HG03575 (cell line): ENCODE measurements around the gene ADAM10.
A peak's percentile ranks its signal among the peaks of the same experiment; 100 is the strongest.
"Not testable (repeated sequence)": the region's sequence is repeated elsewhere in the genome, so short reads cannot be mapped to it uniquely, and the experiment has no call there.

Source experiments
- ATAC-seq: cut with Tn5 transposase; IDR thresholded peaks from one replicate; pipeline ENCODE4 v1.9.1; 2021; ENCODE audit not compliant: unreplicated experiment, insufficient number of reproducible peaks, low FRiP score; ENCODE audit errors: extremely low read depth

ADAM10 gene, protein sequence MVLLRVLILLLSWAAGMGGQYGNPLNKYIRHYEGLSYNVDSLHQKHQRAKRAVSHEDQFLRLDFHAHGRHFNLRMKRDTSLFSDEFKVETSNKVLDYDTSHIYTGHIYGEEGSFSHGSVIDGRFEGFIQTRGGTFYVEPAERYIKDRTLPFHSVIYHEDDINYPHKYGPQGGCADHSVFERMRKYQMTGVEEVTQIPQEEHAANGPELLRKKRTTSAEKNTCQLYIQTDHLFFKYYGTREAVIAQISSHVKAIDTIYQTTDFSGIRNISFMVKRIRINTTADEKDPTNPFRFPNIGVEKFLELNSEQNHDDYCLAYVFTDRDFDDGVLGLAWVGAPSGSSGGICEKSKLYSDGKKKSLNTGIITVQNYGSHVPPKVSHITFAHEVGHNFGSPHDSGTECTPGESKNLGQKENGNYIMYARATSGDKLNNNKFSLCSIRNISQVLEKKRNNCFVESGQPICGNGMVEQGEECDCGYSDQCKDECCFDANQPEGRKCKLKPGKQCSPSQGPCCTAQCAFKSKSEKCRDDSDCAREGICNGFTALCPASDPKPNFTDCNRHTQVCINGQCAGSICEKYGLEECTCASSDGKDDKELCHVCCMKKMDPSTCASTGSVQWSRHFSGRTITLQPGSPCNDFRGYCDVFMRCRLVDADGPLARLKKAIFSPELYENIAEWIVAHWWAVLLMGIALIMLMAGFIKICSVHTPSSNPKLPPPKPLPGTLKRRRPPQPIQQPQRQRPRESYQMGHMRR

DNA sequence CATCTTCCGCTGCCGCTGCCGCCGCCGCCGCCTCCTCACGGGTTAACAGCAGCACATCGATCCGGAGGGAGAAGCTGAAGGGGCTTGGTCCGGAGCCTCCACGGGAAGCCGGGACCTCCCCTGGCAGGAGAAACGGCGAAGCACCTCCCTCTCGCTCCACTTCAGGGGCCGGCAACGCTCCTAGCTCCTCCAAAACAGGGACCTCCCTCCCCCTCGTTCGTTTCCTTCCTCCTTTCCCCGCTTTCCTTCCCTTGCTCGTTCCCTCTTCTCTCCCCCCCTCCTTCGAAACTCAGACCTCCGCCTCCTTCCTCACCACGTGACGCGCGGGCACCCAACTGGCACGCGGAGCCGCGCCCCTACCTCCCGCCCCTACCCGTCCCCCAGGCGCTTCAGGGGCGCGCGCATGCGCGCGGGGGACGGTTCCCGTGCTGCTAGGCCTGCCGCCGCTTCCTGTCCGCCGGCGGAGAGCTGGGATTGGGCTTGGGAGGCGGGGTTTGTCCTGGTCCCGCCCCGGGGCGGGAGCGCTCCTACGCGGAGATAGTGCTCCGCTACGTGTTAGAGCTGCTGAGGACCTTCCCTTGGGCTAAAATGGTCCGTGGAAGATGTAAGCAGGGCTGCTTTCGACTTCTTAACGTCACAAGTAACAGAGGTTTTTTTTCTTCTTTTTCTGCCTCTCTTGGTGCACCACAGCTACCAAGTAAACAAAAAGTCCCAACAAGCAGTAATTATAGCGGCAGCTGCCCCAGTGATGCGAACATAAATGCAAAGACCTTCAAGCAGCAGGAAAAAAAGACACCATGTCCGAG lies at the start of gene ADAM10:
Gene ADAM10, minus strand, starts transcription at position 176 of the 806 bp plus-strand sequence. Its CDS starts 173 bp downstream, at position 3.
- ATAC-seq, result no peak

DNA sequence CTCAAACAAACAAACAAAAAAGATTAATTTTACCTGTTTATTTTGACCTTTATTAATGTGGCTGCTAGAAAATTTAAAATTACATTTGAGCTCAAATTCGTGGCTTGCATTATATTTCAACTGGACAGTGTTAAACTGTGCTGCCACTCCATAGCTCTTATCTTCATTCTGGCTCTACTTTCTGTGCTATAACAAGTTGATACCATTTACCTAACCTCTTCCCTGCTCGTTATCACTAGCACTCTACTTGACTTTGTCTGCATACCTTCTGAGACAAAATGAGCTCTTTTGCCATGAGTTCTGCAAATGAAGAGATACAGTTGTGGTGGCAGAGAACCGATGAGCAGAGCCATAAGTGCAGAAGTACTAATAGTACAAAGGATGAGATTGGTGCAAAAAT lies 48.0 kb upstream of the ADAM10 start:
- no peak for ATAC-seq

DNA sequence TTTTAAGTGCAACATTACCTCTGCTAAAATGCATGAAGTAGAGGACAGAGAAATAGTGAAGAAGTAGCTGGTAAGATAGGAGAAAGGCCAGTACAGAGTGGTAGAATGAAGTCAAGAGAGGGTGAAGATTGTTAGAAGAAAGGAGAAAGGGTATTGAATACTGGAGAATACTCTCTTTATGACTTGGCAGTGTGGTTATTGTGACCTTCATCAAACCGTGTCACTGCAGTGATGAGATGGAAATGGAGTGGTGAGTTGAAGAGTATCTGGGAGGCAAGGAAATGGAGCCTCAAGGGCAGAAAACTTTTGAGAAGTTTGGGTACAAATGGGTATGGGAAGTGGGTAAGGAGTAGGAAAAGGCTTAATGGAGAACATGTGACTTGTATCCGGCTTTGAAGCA lies 46.3 kb upstream of the ADAM10 start:
- ATAC-seq, result no peak

DNA sequence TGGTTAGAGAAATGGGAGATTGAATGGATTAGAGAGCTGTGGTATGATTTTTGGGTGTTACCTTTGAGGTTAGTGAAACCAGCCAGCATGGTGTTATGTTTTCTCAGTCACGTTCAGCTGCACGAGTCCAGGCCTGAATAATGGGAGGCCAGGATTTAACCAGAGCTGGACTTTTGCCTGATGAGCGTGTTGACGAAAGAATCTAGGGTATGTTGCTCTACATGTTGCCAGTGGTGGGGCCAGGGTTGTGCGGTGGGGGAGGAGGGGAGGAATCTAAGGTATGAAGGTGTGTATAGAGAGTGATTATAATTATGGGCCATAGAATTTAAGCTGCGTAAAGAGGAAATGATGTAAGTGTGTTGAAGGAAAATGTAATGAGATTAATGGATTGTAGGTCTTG lies 44.4 kb upstream of the ADAM10 start:
- ATAC-seq, result no peak

DNA sequence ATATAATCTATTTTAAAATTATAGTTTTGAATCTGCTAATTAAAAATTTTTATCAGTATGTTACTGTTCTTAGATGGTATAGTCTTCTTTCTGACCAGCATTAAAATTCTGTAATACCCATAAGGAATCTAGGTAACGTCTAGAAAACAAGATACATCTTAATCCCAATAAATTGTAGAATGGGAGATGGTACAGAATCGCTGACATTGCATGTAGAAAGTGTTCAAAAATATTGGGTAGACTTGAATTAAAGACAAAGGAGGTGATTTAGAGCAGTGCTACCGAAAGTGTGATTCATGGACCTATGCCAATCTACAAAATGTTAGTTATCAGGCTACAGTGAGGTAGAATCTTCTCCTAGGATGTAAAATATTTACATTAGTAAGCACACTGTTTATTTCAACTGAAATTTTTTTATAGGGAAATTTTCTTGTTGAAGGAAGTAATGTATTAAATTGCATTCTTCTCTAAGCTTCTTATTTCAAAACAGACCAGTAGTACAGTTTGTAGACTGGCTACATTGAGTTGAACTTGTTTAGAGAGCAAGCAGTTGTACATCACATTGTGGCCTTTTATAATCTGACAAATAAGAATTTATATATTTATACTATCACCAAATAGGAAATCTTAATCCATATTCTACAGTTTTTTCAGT lies 38.7 kb upstream of the ADAM10 start:
- no peak for ATAC-seq

DNA sequence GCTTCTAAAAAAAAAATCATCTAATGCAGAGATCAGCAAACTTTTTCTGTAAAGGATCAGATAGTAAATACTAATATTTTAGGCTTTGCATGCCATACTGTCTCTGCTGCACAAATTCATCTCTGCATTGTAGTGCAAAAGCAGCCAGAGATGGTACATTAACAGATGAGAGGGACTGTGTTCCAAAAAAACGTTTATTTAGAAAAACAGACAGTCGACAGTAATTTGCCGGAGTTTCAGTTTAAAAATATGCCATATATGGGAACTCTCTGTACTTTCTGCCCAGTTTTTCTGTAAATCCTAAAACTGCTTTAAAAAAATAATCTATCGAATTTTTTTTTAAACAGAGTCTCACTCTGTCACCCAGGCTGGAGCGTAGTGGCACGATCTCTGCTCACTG lies 35.8 kb upstream of the ADAM10 start:
- no peak for ATAC-seq

DNA sequence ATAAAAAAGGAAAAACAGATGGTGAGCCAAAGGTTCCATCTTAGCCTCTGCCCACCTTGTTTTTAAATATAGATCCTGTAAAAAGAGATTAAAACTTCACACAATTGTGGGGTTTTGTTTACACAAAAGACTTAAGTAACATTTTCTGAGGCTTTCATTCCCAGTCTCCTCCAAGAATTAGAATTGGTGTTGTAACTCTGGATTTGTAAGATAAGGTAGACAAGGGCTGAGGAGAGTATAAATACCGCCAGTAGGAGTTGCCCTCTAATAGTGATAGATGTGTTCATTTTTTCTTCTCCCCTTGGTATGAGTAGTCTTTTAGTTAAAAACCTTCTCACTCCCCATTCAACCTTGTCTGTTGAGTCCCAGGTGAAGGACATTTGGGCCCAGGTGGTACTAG lies 30.0 kb upstream of the ADAM10 start:
- no peak for ATAC-seq

DNA sequence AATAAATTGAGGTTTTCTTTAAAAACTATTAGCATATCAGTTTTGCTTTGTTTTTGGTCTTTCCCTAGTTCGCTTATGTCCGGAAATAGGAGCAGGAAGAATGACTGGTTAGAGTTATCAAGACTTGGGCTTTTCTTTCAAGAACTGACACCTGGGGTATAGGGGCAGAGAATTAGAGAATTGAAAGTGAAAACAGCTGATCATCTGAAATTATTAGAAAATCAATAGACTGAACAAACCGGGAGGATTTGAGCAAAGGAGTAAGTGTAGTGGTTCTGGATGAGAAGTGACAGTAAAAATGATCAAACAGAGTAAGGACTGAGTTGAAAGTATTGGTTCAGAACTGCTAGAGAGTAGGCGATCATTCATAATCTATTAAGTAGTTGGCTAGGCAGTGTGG lies 27.6 kb upstream of the ADAM10 start:
- no peak for ATAC-seq

DNA sequence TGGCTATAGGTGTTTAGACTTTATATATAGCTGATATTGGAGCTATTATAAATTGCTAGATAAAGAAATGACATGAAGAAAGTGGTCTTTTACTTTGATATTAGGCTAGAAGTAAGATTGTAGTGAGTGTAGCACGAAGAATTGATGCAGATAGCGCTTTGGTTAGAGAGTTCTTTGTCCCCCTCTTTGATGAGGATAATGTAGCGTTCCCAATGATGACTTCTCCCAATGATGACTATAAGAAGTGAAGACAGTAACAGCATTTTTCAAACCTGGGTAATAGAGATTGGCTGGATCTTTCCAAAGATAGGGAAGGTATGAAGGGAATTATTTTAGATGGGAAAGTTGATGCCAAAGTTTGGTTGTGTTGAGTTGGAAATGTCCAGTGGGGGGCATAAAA lies 25.9 kb upstream of the ADAM10 start:
- ATAC-seq, result no peak

DNA sequence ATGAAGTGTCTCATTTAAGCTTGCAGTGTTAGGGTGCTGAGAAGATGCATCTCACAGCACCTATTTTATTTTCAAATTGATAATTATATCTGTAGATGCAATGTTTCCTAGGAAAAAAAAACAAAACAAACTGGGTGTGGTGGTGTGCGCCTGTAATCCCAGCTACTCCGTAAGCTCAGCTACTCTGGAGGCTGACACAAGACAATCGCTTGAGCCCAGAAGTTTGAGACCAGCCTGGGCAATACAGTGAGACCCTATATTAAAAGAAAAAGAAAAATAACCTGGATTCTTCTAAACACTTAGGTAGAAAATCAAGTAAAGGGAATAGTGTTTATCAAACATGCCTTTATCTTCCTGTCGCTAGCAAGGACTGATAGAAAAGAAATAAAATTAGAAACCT lies 23.5 kb upstream of the ADAM10 start:
- ATAC-seq, result no peak

DNA sequence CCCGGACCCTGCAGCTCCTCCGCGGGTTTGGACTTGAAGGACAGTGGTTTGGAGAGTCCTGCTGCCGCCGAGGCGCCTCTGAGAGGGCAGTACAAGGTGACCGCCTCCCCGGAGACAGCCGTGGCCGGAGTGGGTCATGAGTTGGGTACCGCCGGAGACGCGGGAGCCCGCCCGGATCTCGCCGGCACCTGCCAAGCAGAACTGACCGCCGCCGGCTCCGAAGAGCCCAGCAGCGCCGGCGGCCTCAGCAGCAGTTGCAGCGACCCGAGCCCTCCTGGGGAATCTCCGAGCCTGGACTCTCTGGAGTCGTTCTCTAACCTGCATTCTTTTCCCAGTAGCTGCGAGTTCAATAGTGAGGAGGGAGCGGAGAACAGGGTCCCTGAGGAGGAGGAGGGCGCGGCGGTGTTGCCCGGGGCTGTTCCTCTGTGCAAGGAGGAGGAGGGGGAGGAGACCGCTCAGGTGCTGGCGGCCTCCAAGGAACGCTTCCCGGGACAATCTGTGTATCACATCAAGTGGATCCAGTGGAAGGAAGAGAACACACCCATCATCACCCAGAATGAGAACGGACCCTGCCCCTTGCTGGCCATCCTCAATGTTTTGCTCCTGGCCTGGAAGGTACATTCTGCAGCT lies 22.2 kb upstream of the ADAM10 start:
- ATAC-seq, result no peak

DNA sequence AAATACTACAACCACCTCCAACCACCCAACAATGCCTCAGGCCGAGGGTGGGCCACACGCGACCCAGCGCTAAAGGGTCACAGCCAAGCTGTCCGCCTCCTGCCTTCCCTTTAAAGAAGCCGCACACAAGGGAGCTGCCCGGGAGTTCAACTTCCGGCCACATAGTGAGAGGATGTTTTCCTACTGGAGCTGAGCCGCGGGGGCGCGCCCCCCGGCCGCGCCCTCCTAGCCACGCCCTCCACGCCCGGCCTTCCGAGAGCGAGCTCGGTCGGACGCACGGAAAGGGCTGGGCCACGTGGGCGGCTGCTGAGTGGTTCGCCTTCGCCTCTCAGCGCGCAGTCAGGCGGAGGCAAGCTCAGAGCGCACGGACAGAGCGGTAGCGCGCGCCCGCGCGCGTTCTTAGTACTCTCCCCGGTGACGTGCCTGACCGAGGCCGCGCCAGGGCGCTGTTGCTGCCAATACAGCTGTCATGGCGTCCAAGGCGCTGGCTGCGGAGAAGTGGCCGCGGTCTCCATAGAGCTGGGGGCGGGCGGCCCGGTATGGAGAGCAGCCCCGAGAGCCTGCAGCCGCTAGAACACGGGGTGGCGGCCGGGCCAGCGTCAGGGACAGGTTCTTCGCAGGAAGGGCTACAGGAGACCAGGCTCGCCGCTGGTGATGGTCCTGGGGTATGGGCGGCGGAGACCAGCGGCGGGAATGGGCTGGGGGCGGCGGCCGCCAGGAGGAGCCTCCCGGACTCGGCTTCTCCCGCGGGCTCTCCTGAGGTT lies 21.5 kb upstream of the ADAM10 start, which contains the start of gene MINDY2:
Gene MINDY2, plus strand, starts transcription at position 446 of the 764 bp plus-strand sequence. Its CDS starts 94 bp downstream, at position 540.
- ATAC-seq, result peak; percentile 56

DNA sequence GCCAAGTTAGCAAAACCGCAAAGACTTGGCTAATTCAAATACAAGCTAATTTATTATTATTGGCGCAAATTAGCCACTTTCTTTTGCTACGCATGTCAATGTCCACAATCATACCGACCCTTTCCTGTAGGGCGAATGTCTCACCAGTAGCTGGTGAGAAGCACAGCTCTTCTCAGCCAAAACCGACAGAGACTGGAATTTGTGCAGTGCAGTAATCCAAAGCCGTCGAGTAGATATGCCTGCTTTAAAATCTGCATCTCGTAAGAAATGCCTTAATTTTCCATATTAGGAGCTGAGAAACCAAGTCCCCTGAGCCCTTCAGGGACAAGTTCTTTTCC lies 21.0 kb upstream of the ADAM10 start:
- no peak for ATAC-seq

DNA sequence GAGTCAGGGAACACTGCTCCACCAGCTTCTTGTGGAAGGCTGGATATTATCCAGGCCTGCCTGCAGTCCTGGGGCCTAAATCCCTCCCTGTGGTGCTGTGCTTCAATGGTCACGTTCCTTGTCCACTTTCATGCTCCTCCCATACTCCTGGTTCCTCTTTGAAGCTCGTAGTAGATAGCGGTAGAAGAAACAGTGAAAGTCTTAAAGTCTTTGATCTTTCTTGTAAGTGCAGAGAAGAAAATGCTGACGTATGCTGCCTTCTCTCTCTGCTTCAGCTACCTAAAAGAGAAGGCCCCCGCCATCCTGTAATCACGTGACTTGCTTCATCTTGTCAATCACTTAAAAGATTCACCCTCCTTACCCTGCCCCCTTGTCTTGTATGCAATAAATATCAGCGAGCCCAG lies 19.1 kb upstream of the ADAM10 start:
- ATAC-seq, result not testable (repeated sequence)

DNA sequence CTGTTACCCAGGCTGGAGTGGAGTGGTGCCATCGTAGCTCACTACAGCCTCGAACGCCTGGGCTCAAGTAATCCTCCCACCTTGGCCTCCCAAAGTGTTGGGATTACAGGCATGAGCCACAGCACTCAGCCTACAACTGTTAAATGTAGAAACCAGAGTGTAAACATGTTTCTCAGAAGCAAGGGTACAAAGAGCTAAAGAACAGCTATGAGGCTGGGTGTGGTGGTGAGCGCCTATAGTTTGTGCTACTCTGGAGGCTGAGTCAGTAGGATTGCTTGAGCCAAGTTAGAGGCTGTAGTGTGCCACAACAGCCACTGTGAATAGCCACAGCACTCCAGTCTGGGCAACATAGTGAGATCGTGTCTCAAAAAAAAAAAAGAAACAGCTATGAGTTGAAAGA lies 16.8 kb upstream of the ADAM10 start:
- no peak for ATAC-seq

DNA sequence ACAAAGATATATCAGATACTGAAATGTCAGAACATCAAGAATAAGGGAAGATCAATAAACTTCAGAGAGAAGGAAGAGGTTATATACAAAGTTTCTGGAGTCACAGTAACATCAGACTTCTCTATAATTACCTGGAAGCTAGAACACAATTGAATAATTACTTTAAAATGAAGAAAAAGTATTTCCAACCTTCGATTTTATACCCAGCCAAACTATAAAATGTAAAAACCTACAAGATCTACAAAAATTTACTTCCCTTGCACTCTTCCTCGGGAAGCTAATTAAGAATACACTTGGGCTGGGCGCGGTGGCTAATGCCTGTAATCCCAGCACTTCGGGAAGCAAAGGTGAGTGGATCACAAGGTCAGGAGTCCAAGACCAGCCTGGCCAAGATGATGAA lies 15.0 kb upstream of the ADAM10 start:
- ATAC-seq, result no peak

DNA sequence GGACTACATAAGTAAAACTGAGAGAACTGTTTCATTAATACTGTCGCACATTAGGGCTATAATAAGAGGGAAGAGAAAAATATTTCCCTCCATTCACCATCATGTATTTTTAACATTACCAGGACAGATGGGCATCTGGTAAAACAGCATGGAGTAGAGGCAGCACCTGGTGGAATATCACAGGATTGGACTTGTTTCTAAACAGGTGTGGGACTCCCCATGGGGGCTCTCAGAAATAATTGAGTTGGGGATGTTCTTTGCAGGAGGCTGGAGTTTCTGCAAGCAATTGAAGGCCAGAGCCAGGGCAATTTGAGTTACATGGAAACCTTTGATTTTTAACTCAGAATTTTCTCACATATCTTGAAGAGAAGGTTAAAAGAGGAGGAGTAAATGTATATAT lies 13.2 kb upstream of the ADAM10 start:
- no peak for ATAC-seq

DNA sequence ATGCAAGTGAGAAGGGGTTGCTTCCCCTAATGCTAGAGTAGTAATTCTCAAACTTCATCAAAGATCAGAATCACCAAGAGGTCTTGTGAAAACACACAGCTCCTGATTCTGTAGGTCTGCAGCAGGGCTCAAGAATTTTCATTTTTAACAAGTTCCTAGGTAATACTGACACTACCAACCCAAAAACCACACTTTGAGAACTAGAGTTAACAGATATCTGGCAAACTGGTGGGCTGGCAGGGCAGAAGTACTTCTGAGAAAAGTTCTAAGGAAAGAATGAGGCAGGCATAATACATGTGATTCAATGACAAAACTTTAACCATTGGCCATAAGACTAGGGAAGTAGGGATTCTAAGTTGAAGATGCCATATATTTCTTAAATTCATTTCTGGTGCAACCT lies 12.8 kb upstream of the ADAM10 start:
- no peak for ATAC-seq
